Activated effector memory CD4-positive, alpha-beta T cell treated with anti-CD3 and anti-CD28 coated beads, Interleukin-2, amount 50 U/mL, for 16 hours (primary cell): ENCODE measurements around the gene NAA80.

Experiments
- DNase-seq: peaks from one replicate; pipeline ENCODE4 v3.0.0-alpha.2; 2020

Gene NAA80

GRCh38 chr3:50327943-50328691, 28.9 kb upstream of the NAA80 start, which contains the start of gene TUSC2:
TSS of gene TUSC2 (minus strand) at chr3:50328223. CDS start at chr3:50328099, 124 bp downstream.
- peak; percentile 98 for DNase-seq

- no peak for DNase-seq
Measured at GRCh38 chr3:50327129-50327528, 27.9 kb upstream of the NAA80 start.

GRCh38 chr3:50326182-50326541, 27.0 kb upstream of the NAA80 start:
- no peak for DNase-seq

- DNase-seq: no peak
Measured at GRCh38 chr3:50325497-50326181, 26.4 kb upstream of the NAA80 start.

GRCh38 chr3:50325113-50325480, 25.9 kb upstream of the NAA80 start:
- DNase-seq: no peak

- peak; percentile 86 for DNase-seq
Measured at GRCh38 chr3:50324351-50325112, 25.3 kb upstream of the NAA80 start.

GRCh38 chr3:50323614-50324199, 24.5 kb upstream of the NAA80 start:
- DNase-seq: no peak

GRCh38 chr3:50323092-50323600, 23.9 kb upstream of the NAA80 start:
- DNase-seq: no peak

- no peak for DNase-seq
Measured at GRCh38 chr3:50322386-50323091, 23.3 kb upstream of the NAA80 start, which contains the start of gene HYAL2. TSS of gene HYAL2 (minus strand) at chr3:50322745. CDS start at chr3:50320489, 2,256 bp downstream.

GRCh38 chr3:50322115-50322385, 22.8 kb upstream of the NAA80 start:
- no peak for DNase-seq

GRCh38 chr3:50321336-50322114, 22.3 kb upstream of the NAA80 start:
- DNase-seq: peak; percentile 94

- DNase-seq: peak; percentile 88
Measured at GRCh38 chr3:50320853-50321335, 21.7 kb upstream of the NAA80 start.

- DNase-seq: no peak
Measured at GRCh38 chr3:50319894-50320625, 20.9 kb upstream of the NAA80 start.

- no peak for DNase-seq
Measured at GRCh38 chr3:50319181-50319893, 20.1 kb upstream of the NAA80 start.

GRCh38 chr3:50318615-50319014, 19.4 kb upstream of the NAA80 start:
- no peak for DNase-seq

- no peak for DNase-seq
Measured at GRCh38 chr3:50318163-50318562, 19.0 kb upstream of the NAA80 start.

- no peak for DNase-seq
Measured at GRCh38 chr3:50317300-50317699, 18.1 kb upstream of the NAA80 start.

- peak; percentile 91 for DNase-seq
Measured at GRCh38 chr3:50316657-50317242, 17.5 kb upstream of the NAA80 start.

GRCh38 chr3:50314816-50315215, 15.6 kb upstream of the NAA80 start:
- DNase-seq: no peak

- DNase-seq: no peak
Measured at GRCh38 chr3:50314342-50314741, 15.1 kb upstream of the NAA80 start.
